ENCODE data around the gene DNAJC11. TPM values are rescaled to one million over a fixed set of nuclear protein-coding genes. Genes with fewer than 3 reads are reported as not detected.

DNAJC11 gene
- total RNA-seq, 4 donors from 2014 or later = 27.1 to 41.5 (median 34.7) TPM

DNA sequence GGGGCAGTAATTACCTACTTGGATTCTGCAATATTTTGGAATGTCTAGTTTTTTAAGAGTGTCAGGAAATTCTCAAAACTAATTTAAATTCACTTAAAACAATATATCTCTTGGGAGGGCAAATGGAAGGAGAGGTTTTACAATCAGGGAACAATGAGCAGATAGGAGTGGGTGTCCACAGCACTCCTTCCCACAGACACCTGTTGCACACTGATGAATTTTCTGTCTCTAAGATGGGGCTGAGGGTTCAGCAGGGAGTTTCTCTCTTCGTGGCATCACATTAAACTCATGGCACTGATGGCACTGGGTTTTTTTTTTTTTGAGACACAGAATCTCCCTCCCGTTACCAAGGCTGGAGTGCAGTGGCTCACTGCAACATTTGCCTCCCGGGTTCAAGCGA, 82.6 kb downstream of the DNAJC11 start:
- no peaks in the 10 kb centered on the region for H3K27me3 ChIP-seq
- TF ChIP-seq POLR2A (IDR thresholded peaks at IDR 0.05) = no peak
- TF ChIP-seq, protein P1, sequence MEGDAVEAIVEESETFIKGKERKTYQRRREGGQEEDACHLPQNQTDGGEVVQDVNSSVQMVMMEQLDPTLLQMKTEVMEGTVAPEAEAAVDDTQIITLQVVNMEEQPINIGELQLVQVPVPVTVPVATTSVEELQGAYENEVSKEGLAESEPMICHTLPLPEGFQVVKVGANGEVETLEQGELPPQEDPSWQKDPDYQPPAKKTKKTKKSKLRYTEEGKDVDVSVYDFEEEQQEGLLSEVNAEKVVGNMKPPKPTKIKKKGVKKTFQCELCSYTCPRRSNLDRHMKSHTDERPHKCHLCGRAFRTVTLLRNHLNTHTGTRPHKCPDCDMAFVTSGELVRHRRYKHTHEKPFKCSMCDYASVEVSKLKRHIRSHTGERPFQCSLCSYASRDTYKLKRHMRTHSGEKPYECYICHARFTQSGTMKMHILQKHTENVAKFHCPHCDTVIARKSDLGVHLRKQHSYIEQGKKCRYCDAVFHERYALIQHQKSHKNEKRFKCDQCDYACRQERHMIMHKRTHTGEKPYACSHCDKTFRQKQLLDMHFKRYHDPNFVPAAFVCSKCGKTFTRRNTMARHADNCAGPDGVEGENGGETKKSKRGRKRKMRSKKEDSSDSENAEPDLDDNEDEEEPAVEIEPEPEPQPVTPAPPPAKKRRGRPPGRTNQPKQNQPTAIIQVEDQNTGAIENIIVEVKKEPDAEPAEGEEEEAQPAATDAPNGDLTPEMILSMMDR (IDR thresholded peaks at IDR 0.05) = no peak
- H3K4me1 ChIP-seq = peaks cover 6 to 23% (median 12%) of the 10 kb centered on the region in 3 donors
- intact Hi-C loops (cut with DNase I) = no loop called here
- WGBS, 2 donors = 88 to 90% methylated on average over 3 to 4 of the region's 4 CpGs
- H3K36me3 ChIP-seq = peaks cover 0 to 71% (median 32%) of the 10 kb centered on the region in 3 donors
- no peak for DNase-seq
- no peaks in the 10 kb centered on the region for H3K9me3 ChIP-seq
- H3K27ac ChIP-seq = no peak overlapping the region
- H3K4me3 ChIP-seq = no peak overlapping the region

DNA sequence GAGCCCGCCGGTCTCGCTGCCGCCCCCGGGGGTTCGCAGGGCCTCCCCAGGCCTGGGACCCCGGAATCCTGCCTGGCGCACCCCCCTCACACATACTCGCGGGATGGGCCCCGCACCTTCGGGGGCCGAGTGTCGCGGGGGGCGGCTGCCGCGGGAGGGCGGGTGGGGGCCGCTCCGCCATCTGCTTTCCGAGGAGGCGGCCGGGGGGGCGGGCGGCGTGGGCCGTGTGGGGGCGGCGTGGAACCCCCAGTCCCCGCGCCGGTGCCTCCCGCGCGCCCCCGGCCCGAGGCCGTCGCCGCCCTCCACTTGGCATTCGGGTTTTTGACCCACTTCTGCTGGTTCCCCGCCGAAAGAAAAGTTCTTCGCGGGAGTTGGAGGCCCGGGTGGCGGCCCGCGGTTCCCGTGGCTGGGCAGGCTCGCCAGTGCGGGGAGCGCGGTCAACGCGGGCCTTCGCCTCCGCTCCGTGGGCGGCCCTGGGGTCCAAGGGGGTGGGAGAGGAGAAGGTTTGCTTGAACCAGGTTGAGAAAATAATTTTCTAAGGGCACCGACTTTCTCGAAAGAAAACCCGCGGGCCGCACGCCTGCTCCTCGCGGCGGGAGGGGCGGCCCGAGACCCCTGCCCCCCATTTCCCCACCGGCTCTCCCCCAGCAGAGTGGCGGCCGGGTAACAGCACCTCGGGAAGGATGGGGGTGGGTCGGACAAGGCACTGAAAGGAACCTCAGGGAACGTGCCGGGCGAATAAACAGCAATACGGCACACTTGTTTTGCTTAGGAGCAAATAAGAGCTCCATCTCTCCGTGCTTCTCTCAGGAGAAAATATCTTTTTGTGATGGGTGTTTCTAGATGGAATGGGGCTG, 86.5 kb downstream of the DNAJC11 start:
- peak overlapping the region; percentile 76 to 97 (median 85) for H3K4me3 ChIP-seq
- H3K27ac ChIP-seq = peak overlapping the region; percentile 91 to 99 (median 98)
- DNase-seq = no peak
- 8 to 16% methylated on average over 15 to 16 of the region's 82 CpGs for WGBS, 2 donors
- H3K27me3 ChIP-seq = no peaks in the 10 kb centered on the region
- H3K4me1 ChIP-seq = peaks cover 16 to 49% (median 22%) of the 10 kb centered on the region in 3 donors
- no peaks in the 10 kb centered on the region for H3K9me3 ChIP-seq
- TF ChIP-seq, protein P1 (IDR thresholded peaks at IDR 0.05) = no peak
- TF ChIP-seq POLR2A (IDR thresholded peaks at IDR 0.05) = no peak
- H3K36me3 ChIP-seq = peaks cover 0 to 32% (median 12%) of the 10 kb centered on the region in 3 donors
- intact Hi-C loops (cut with DNase I) = no loop called here

DNA sequence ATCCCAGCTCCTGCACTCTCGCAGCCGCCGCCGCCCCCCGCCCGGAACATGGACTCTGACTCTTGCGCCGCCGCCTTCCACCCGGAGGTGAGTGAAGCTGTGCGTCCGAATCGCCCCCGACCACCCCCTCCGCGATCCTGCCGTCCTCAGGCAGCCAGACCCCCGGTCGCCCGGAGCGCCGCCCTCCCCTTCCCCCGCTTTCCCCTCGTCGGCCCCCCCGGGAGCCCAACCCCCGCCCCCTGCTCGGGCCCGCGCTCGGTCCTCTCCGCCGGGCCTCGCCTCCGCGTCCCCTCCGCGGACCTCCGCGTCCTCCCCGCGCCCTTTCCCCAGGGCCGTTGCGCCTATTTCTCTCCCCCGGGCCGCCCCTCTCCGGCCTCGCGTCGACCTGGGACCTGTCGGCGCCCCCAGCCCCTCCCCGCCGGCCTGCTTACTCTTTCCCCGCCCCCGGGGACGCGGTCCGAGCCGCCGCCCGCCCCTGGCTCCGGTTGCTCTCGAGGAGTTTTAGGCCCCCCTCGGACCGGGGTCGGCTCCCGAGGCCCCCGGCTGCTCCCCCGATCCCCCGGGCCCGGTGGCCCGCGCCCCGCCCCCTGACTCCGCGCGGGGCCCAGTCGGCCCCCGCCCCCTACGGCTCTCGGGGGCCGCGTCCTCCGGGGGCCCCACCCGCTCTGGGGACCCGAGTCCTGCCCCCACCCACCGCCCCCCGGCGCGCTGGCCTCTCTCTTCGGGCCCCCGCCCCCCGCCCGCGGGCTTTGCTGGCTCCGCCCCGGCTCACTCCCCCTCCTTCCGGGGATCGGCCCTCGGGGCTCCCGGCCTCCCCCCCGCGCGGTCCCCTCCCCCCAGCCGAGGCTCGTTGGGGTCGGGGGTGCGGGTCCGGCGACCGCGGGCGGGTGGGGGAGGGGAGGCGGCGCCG, 87.3 kb downstream of the DNAJC11 start:
- Histone ChIP-seq H3K27me3 (no peaks in the 10 kb centered on the region), H3K9me3 (no peaks in the 10 kb centered on the region), H3K27ac (peak overlapping the region; percentile 91 to 99 (median 98)), H3K36me3 (peaks cover 0 to 23% (median 3%) of the 10 kb centered on the region in 3 donors), H3K4me3 (peak overlapping the region; percentile 76 to 97 (median 85)), H3K4me1 (peaks cover 19 to 58% (median 27%) of the 10 kb centered on the region in 3 donors)
- DNase-seq = no peak
- no peak for TF ChIP-seq POLR2A (IDR thresholded peaks at IDR 0.05)
- TF ChIP-seq, protein P1 (IDR thresholded peaks at IDR 0.05) = no peak
- 0 to 1% methylated on average over 3 to 17 of the region's 117 CpGs for WGBS, 2 donors
- intact Hi-C loops (cut with DNase I) = no loop called here

- WGBS, 2 donors = 0% methylated on average over 3 of the region's 84 CpGs; no CpG with 5 or more reads in 1 of the 2 donors
- Histone ChIP-seq H3K27me3 (no peaks in the 10 kb centered on the region), H3K36me3 (peaks cover 0 to 15% (median 0%) of the 10 kb centered on the region in 3 donors), H3K27ac (peak within 1 kb of the TSS; percentile 97 to 99 (median 98)), H3K9me3 (no peaks in the 10 kb centered on the region), H3K4me3 (peak within 1 kb of the TSS; percentile 76 to 97 (median 85)), H3K4me1 (peaks cover 19 to 66% (median 29%) of the 10 kb centered on the region in 3 donors)
- TF ChIP-seq, protein P1 (IDR thresholded peaks at IDR 0.05) = no peak
- peak in 2 of 4 donors; percentile 44 to 74 for TF ChIP-seq POLR2A (IDR thresholded peaks at IDR 0.05)
- intact Hi-C loops (cut with DNase I) = no loop called here
- DNase-seq = peak; percentile 99
These were observed 88.1 kb downstream of the DNAJC11 start, which contains the start of gene PHF13 for GRCh38 chr1:6613361-6614018. Gene PHF13, plus strand, starts transcription at chr1:6613731. Its CDS starts 336 bp downstream, at chr1:6614067.
